Naive thymus-derived CD4-positive, alpha-beta T cell (primary cell): ENCODE data around the gene GPR141. TPM values are rescaled to one million over a fixed set of nuclear protein-coding genes. Genes with fewer than 3 reads are reported as not detected.
A peak's percentile ranks its signal among the peaks of the same experiment; 100 is the strongest.

ENCODE experiments used
- ATAC-seq: fragments of 150-1000 bp; cut with Tn5 transposase; 2 replicates; pipeline ENCODE4 v1.10.0; 2021; ENCODE audit warnings: mild to moderate bottlenecking, moderate library complexity
- CTCF ChIA-PET: fragments of 350-600 bp; sonication (Branson Sonifier 250); formaldehyde crosslinking; loops from one replicate; lab custom pipeline; 2021; ENCODE audit warnings: antibody characterized with exemption; lab: Charles Lee
- POLR2A ChIA-PET: fragments of 350-600 bp; sonication (Branson Sonifier 250); formaldehyde crosslinking; loops from one replicate; lab custom pipeline; 2021; ENCODE audit warnings: antibody characterized with exemption, inconsistent platforms; lab: Charles Lee
- DNase-seq, 9 donors: peaks; one replicate each; pipeline versions ENCODE4 v3.0.0 to v3.0.0-alpha.2; 2020 to 2022; ENCODE audit warnings: mixed read lengths in 1 of 9
- H3K27ac ChIP-seq: one replicate; pipeline ENCODE4 v1.7.0; 2013; ENCODE audit warnings: mild to moderate bottlenecking, low read depth, low read length, moderate library complexity
- H3K27me3 ChIP-seq, 2 donors: one replicate each; pipeline ENCODE4 v1.7.0; 2013; ENCODE audit warnings: low read length in 2 of 2, mild to moderate bottlenecking in 2 of 2, moderate library complexity in 2 of 2; ENCODE audit not compliant: control insufficient read depth in 2 of 2, insufficient read depth in 2 of 2
- H3K36me3 ChIP-seq, 3 experiments: 1 replicate in 2 of 3; 2 replicates in 1 of 3; pipeline ENCODE4 v1.7.0; 2013; ENCODE audit warnings: low read length in 3 of 3, mild to moderate bottlenecking in 3 of 3, moderate library complexity in 1 of 3; ENCODE audit not compliant: insufficient read depth in 3 of 3, control insufficient read depth in 2 of 3
- H3K4me1 ChIP-seq, 2 donors: one replicate each; pipeline ENCODE4 v1.7.0; 2013; ENCODE audit warnings: low read length in 2 of 2, mild to moderate bottlenecking in 2 of 2, moderate library complexity in 1 of 2; ENCODE audit not compliant: control insufficient read depth in 2 of 2, insufficient read depth in 2 of 2
- H3K4me3 ChIP-seq: 2 replicates; pipeline ENCODE4 v1.7.0; 2013; ENCODE audit warnings: mild to moderate bottlenecking, low read length
- H3K9me3 ChIP-seq, 3 experiments: 1 replicate in 2 of 3; 2 replicates in 1 of 3; pipeline ENCODE4 v1.7.0; 2013; ENCODE audit warnings: low read length in 3 of 3; ENCODE audit not compliant: control insufficient read depth in 2 of 3
- H3K27ac Mint-ChIP-seq, 9 donors: one replicate each; pipeline ENCODE4 v1.8.0; 2020 to 2022; ENCODE audit warnings: mixed read lengths in 9 of 9, mild to moderate bottlenecking in 8 of 9, moderate library complexity in 5 of 9, inconsistent platforms in 2 of 9
- H3K27me3 Mint-ChIP-seq, 5 donors: one replicate each; pipeline ENCODE4 v1.8.0; 2021 to 2022; ENCODE audit warnings: mixed read lengths in 5 of 5, mild to moderate bottlenecking in 1 of 5
- H3K36me3 Mint-ChIP-seq, 5 donors: one replicate each; pipeline ENCODE4 v1.8.0; 2020 to 2022; ENCODE audit warnings: mixed read lengths in 5 of 5, mild to moderate bottlenecking in 3 of 5, inconsistent platforms in 1 of 5
- H3K4me1 Mint-ChIP-seq, 7 donors: one replicate each; pipeline ENCODE4 v1.8.0; 2020 to 2022; ENCODE audit warnings: mixed read lengths in 7 of 7, mild to moderate bottlenecking in 3 of 7, inconsistent platforms in 1 of 7
- H3K4me3 Mint-ChIP-seq, 10 donors: one replicate each; pipeline ENCODE4 v1.8.0; 2020 to 2022; ENCODE audit warnings: mild to moderate bottlenecking in 10 of 10, mixed read lengths in 10 of 10, moderate library complexity in 6 of 10, inconsistent platforms in 2 of 10
- H3K9me3 Mint-ChIP-seq, 11 donors: one replicate each; pipeline ENCODE4 v1.8.0; 2020 to 2022; ENCODE audit warnings: mixed read lengths in 11 of 11, mild to moderate bottlenecking in 4 of 11, inconsistent platforms in 1 of 11, moderate library complexity in 1 of 11
- intact Hi-C, 2 donors: fragments of 100-400 bp; cut with micrococcal nuclease; formaldehyde crosslinking; loops; one replicate each; pipeline ENCODE4 v1.15.1; 2023
- polyA plus RNA-seq, 2 donors: library from polyadenylated mRNA; unstranded; fragments of 300-500 nt; fragmentation: Illumina TruSeq; gene quantifications; one replicate each; pipeline ENCODE4 v1.2.3, GENCODE V29; 2021
- total RNA-seq, 6 experiments: library from RNA in 5 of 6; stranded (reverse) in 5 of 6; gene quantifications; 1 replicate in 5 of 6; 2 replicates in 1 of 6; pipeline ENCODE4 v1.2.3 and lab custom pipeline; 2021 to 2026

Gene GPR141
- total and polyA plus RNA-seq, 7 experiments from 2014 or later = 0.38 to 16.4 (median 1.1) TPM; not detected in 4

DNA sequence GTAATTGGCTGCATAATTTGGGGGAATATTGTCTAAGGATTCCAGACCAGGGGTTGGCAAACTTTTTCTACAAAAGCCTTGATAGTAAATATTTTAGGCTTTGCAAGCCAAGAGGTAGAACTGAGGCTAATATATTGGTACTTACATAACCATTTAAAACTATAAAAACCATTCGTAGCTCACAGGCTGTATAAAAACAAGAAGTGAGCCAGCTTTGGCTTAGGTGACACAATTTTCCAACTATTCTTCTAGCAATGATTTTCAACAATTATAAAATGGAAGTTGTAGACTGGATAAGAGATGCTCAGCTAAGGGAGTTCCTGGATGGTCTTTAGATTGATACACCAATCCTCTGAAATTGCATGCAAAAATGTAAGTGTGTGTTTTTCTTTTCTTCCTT lies 1.4 kb downstream of the GPR141 start:
- H3K36me3 ChIP-seq = no peaks in the 10 kb centered on the region
- H3K4me1 Mint-ChIP-seq = peaks cover 0 to 6% (median 0%) of the 10 kb centered on the region in 7 donors
- H3K9me3 ChIP-seq = no peaks in the 10 kb centered on the region
- DNase-seq (no peak), ATAC-seq (no peak)
- H3K27ac ChIP-seq = no peak overlapping the region
- CTCF ChIA-PET = interaction anchor here (0.6 kb wide), 1 partner anchor 340 kb away, joined by 3 read pairs; no protein-coding TSS in a partner anchor
- POLR2A ChIA-PET = no interaction called here
- no peaks in the 10 kb centered on the region for H3K36me3 Mint-ChIP-seq
- H3K4me3 ChIP-seq = no peak overlapping the region
- no peaks in the 10 kb centered on the region for H3K4me1 ChIP-seq
- peaks cover 0 to 3% (median 0%) of the 10 kb centered on the region in 11 donors for H3K9me3 Mint-ChIP-seq
- H3K4me3 Mint-ChIP-seq = peak overlapping the region in 2 of 10 donors; percentile 31 to 69
- H3K27me3 Mint-ChIP-seq = peaks cover 10 to 26% (median 19%) of the 10 kb centered on the region in 5 donors
- no peak overlapping the region for H3K27ac Mint-ChIP-seq
- intact Hi-C loops = no loop called here
- no peaks in the 10 kb centered on the region for H3K27me3 ChIP-seq

DNA sequence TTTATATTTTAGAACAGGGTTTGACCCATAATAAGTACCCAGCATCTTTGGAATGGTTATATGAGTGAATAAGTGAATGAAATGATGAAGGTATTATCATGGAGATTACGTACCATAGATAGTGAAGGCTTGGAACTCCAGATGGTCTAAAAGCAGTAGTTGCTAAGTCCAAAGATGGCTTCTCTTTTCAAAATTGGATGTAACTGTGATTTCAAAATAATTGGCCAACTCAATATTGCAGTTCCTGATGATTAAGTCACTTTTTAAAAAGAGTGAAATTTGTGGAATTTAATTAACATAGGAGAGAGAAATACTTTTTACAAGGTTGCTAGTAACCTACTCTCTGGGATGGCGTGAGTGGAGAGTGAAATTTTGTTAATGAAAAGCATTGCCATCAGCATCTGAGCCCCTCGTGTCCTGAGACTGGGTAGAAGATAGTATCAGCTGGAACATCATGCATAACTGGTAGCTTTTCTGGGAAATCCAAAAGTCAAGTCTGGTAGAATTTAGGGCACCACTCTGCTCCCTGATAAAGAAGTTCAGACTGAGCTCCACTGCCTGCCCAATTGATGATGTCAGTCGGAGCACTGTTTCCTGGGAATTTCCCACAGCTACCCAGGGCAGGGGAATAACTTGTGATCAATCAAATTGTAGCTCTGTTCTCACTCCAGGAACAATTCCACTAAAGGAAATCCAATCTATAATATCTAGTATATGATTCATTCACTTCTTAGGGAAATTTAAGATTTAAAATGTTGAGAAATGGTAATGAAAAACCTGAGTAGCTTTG lies 3.2 kb downstream of the GPR141 start:
- intact Hi-C loops = no loop called here
- ATAC-seq = no peak
- Histone ChIP-seq H3K36me3 (no peaks in the 10 kb centered on the region), H3K27ac (no peak overlapping the region), H3K4me1 (no peaks in the 10 kb centered on the region), H3K27me3 (no peaks in the 10 kb centered on the region), H3K4me3 (no peak overlapping the region), H3K9me3 (no peaks in the 10 kb centered on the region)
- Mint-ChIP-seq H3K27ac (no peak overlapping the region), H3K4me3 (no peak overlapping the region), H3K27me3 (peaks cover 3 to 9% (median 6%) of the 10 kb centered on the region in 5 donors), H3K4me1 (peaks cover 0 to 9% (median 0%) of the 10 kb centered on the region in 7 donors), H3K36me3 (no peaks in the 10 kb centered on the region), H3K9me3 (peaks cover 0 to 8% (median 0%) of the 10 kb centered on the region in 11 donors)
- DNase-seq = no peak
- CTCF ChIA-PET = no interaction called here
- POLR2A ChIA-PET = no interaction called here

DNA sequence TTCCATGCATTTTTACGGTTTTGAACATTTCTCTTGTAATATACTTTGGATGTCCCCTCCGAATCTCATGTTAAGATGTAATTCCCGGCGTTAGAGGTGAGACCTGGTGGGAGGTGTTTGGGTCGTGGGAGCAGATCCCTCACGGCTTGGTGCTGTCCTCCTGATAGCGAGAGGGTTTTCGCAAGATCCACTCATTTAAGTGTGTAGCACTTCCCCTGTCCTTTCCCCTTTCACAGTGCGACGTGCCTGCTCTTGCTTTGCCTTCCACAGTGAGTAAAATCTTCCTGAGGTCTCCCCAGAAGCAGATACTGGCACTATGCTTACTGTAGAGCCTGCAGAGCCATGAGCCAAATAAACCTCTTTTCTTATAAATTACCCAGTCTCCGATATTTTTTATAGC lies 6.6 kb downstream of the GPR141 start:
- ATAC-seq = peak; percentile 65
- H3K27ac Mint-ChIP-seq = no peak overlapping the region
- H3K4me3 ChIP-seq = no peak overlapping the region
- no peaks in the 10 kb centered on the region for H3K36me3 ChIP-seq
- H3K27me3 ChIP-seq = no peaks in the 10 kb centered on the region
- H3K4me1 ChIP-seq = no peaks in the 10 kb centered on the region
- peak overlapping the region in 1 of 10 donors; percentile 66 for H3K4me3 Mint-ChIP-seq
- intact Hi-C loops = no loop called here
- no peaks in the 10 kb centered on the region for H3K36me3 Mint-ChIP-seq
- H3K9me3 ChIP-seq = no peaks in the 10 kb centered on the region
- H3K9me3 Mint-ChIP-seq = peaks cover 0 to 8% (median 0%) of the 10 kb centered on the region in 11 donors
- CTCF ChIA-PET = no interaction called here
- POLR2A ChIA-PET = no interaction called here
- DNase-seq = no peak
- peaks cover 0 to 17% (median 0%) of the 10 kb centered on the region in 7 donors for H3K4me1 Mint-ChIP-seq
- H3K27ac ChIP-seq = no peak overlapping the region
- peaks cover 0 to 12% (median 2%) of the 10 kb centered on the region in 5 donors for H3K27me3 Mint-ChIP-seq

DNA sequence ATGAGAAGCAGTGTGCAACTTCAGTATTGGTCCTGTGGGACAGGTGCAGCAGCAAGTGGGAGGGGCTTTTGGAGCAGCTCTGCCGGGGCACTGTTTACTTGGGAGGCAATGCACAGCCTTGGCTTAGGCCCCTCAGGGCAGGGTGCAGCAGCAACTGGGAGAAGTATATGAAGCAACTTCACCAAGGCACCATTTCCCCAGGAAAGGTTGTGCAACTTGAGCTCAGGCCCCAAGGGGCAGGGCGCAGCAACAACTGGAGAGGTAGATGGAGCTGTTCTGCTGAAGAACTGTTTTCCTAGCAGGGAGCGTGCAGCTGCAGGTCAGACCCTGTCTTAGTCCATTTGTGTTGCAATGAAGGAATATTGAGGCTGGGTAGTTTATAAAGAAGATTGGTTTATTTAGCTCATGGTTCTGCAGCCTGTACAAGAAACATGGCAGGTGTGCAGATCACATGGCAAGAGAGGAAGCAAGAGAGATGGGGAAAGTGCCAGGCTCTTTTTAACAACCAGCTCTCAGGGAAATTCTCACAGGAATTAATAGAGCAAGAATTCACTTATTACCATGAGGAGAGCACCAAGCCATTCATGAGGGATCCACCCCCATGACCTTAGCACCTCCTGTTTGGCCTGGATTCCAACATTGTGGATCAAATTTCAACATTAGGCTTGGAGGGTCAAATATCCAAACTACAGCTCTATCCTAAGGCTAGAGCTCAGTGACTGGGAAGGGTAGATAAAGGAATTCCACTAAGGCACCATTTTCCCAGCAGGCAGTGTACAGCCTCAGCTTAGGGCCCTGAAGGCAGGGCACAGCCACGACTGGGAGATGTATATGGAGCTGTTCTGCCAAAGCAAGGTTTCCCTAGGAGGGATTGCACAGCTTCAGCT lies 10.9 kb downstream of the GPR141 start:
- Mint-ChIP-seq H3K27ac (no peak overlapping the region), H3K9me3 (peaks cover 0 to 8% (median 0%) of the 10 kb centered on the region in 11 donors)
- POLR2A ChIA-PET = no interaction called here

DNA sequence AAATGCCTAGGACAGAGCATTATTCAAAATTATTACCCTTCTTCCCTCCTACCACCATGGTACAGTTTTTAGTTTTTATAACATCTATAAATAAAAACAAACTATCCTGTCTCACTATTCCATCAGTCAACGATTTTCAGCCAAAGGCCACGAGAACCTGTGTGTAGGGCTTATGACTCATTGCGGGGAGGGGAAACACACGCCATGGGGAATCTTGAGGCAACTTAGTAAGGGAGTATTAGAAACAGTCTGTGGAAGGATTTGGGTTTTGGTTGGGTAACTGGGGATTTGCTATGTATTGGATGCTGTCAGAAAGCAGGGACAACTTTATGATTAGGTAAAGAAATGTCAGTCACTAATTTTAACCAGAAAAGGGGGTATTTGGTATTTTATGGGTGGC lies 14.7 kb downstream of the GPR141 start:
- Mint-ChIP-seq H3K4me3 (no peak overlapping the region), H3K27ac (no peak overlapping the region), H3K36me3 (no peaks in the 10 kb centered on the region), H3K9me3 (peaks cover 0 to 2% (median 0%) of the 10 kb centered on the region in 11 donors), H3K4me1 (peaks cover 0 to 15% (median 0%) of the 10 kb centered on the region in 7 donors), H3K27me3 (peaks cover 0 to 23% (median 5%) of the 10 kb centered on the region in 5 donors)
- no peaks in the 10 kb centered on the region for H3K27me3 ChIP-seq
- intact Hi-C loops = loop anchor here in 1 of 2 donors (1.0 kb wide), 1 partner anchor 21 kb away; no protein-coding TSS in a partner anchor
- H3K9me3 ChIP-seq = no peaks in the 10 kb centered on the region
- ATAC-seq (no peak), DNase-seq (no peak)
- H3K27ac ChIP-seq = no peak overlapping the region
- POLR2A ChIA-PET = no interaction called here
- H3K4me1 ChIP-seq = no peaks in the 10 kb centered on the region
- no peak overlapping the region for H3K4me3 ChIP-seq
- CTCF ChIA-PET = no interaction called here
- no peaks in the 10 kb centered on the region for H3K36me3 ChIP-seq

More for the DNA sequence above, 10.9 kb downstream of the GPR141 start:
- Histone ChIP-seq H3K4me3 (no peak overlapping the region), H3K36me3 (no peaks in the 10 kb centered on the region), H3K9me3 (no peaks in the 10 kb centered on the region), H3K27me3 (no peaks in the 10 kb centered on the region), H3K27ac (no peak overlapping the region), H3K4me1 (no peaks in the 10 kb centered on the region)
- DNase-seq (no peak), ATAC-seq (peak; percentile 45)
- Mint-ChIP-seq H3K4me1 (peaks cover 0 to 15% (median 0%) of the 10 kb centered on the region in 7 donors), H3K27me3 (peaks cover 0 to 23% (median 2%) of the 10 kb centered on the region in 5 donors), H3K36me3 (no peaks in the 10 kb centered on the region), H3K4me3 (no peak overlapping the region)
- intact Hi-C loops = no loop called here
- CTCF ChIA-PET = no interaction called here

DNA sequence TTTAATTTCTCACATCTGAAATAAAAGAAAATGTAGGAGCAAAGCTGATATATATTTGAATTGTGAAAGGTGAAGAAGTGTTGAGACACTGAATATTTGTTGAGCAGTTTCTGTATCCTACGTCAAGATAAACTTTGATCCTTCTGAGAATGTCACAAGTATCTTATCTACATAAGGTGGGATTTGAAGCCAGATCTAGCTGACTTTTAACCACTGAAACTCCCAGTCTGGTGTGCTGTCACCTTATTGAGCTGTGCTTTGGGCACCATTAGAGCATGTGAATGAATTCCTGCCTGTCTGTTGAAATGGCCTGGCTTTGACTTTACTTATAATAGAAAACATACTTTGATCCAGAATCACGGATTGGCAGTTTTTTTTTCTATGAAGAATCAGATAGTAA lies 15.2 kb downstream of the GPR141 start:
- ATAC-seq (no peak), DNase-seq (no peak)
- Histone ChIP-seq H3K27ac (no peak overlapping the region), H3K4me1 (no peaks in the 10 kb centered on the region), H3K27me3 (no peaks in the 10 kb centered on the region), H3K36me3 (no peaks in the 10 kb centered on the region), H3K4me3 (no peak overlapping the region), H3K9me3 (no peaks in the 10 kb centered on the region)
- intact Hi-C loops = loop anchor here in 1 of 2 donors (1.0 kb wide), 1 partner anchor 21 kb away; no protein-coding TSS in a partner anchor
- Mint-ChIP-seq H3K27me3 (peaks cover 0 to 22% (median 5%) of the 10 kb centered on the region in 5 donors), H3K36me3 (no peaks in the 10 kb centered on the region), H3K27ac (no peak overlapping the region), H3K4me3 (no peak overlapping the region), H3K9me3 (peaks cover 0 to 2% (median 0%) of the 10 kb centered on the region in 11 donors), H3K4me1 (peaks cover 0 to 15% (median 0%) of the 10 kb centered on the region in 7 donors)
- POLR2A ChIA-PET = no interaction called here
- CTCF ChIA-PET = no interaction called here
